Measurements from ENCODE around the gene AACS.
"Not testable (repeated sequence)": the region's sequence is repeated elsewhere in the genome, so short reads cannot be mapped to it uniquely, and the experiment has no call there.

AACS gene

DNA sequence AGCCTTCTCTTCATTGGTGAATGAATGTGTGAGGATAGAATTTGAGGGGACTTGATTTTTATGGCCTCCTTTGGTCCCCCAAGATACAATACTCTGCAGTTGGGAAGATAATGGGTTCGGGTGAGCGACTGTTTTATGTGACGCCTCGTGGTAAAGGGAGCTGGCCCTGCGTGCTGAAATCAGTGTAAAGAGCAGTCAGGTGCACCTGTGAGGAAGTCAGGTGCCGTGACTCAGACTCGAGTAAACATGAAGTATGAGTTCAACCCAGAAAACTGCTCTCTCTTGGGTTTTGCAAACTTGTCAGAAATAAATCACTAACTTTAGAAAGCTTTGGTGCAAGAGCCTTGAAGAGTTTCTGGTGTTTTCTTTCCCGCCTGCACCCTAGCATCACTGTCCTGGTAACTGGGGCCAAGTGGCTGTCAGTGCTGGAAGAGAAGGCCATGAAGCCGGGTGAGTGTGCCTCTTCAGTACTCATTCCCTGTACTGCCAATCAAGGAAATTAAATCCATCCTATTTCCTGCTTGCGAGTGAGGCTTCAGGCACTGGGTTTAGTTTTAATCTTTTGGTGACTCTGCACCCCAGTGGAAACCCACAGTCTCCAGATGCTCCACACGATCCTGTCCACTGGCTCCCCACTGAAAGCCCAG lies 59.2 kb downstream of the AACS start:
- no peak for DNase-seq (ENCODE audit: low read depth in 2 of 2)

DNA sequence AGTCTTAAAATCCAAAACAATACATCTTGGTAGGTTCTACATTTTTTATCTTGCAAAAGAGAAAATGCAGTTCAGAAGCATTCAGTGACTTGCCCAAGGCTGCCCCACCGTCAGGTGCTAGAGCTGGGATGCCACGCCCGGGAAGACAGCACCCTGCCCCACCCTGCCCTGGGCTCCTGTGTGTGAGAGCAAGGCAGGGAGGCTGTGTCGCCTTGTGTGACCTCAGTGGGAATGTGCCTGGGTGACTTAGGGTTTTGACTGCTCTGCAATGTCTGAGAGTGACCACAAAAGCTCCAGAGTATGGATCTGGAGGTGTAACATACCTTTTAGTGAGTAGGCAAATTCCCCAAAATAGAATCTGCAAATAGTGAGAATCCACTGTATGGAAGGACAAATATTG lies 60.0 kb downstream of the AACS start:
- no peak for DNase-seq (ENCODE audit: low read depth in 2 of 2)

DNA sequence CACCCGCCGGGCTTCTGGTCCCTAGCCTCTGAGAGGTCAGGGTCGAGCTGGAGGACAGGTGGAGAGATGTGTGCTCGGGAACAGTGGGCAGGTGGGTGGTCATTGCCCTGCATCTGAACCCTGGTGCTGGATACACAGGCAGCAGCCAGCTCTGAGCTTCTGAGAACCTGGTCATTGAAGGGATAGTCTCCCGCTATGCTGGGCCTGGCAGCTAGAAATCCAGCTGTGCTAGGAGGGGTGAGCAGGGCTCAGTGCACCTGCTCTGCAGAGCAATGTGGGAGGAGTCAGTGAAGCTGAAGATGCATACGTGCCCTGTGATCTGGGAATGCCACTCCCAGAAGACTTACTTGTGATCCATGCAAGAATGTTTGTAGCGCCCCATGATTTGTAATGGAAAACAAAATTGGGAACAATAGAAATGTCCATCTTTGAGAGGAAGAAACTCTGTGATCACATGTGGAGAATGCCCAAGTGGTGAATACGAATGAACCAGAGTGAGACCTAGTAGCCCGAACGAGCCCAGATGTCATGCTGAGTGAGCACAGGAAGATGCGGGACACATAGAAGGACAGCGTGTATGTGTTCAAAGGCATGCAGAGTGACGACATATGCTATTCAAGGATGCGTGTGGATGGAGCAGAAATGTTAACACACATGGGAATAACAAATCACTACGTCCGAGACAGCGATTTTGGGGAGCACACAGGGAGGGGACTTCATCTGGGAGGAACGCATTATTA lies 63.4 kb downstream of the AACS start:
- no peak for DNase-seq (ENCODE audit: low read depth in 2 of 2)

- DNase-seq (ENCODE audit: low read depth in 2 of 2): no peak
Observed at GRCh38 chr12:125129179-125129571, 63.9 kb downstream of the AACS start.

DNA sequence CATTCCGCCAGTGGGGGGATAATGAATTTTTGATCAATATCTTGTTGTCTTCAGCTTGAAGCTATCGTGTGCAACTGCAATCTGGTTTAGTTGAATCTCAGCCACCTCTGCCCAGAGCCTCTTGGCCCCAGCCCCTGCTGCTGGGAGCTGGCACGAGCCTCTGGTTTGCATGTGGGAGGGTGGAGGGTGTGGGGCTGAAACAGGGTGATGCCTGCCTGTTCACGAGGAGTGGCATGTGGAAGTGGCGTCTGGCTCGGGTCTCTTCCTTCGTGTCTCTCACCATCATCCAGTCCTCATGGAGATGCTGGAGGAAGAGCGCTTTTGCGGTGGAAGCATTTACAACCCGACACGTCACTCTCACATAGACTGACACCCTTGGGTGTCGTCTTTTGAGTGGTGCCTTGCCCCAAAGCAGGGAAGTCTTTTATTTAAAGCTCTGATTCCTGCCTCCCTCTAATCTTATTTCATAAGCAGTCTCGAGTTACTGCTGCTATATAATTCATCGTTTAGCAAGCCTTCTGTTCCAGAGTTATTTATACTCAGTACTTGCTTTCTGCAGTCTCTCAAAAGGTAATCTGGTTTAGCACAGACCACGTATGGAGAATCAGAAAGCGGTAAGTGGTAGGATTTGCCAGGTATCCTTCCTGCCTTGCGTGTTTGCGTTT lies 64.5 kb downstream of the AACS start:
- no peak for DNase-seq (ENCODE audit: low read depth in 2 of 2)

DNA sequence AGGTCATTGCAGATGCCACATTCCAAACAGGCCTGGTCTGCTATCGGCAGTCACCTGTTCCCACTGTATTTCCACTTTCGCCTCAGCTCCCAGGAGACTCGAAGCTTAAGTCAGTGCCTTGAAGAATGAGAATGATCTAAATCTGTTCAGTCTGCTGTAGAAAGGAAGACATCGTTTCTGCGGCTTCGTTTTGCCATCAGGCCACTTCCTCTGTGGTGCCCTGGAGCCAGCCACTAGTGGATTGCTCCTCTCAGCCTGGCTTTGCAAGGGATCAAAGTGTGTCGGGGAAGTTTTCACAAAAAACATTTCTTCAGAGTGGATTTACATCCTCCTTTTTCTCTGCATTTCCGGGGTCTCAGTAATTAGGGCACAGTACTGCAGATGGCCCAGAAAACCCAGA lies 66.7 kb downstream of the AACS start:
- DNase-seq (ENCODE audit: low read depth in 2 of 2): no peak

DNA sequence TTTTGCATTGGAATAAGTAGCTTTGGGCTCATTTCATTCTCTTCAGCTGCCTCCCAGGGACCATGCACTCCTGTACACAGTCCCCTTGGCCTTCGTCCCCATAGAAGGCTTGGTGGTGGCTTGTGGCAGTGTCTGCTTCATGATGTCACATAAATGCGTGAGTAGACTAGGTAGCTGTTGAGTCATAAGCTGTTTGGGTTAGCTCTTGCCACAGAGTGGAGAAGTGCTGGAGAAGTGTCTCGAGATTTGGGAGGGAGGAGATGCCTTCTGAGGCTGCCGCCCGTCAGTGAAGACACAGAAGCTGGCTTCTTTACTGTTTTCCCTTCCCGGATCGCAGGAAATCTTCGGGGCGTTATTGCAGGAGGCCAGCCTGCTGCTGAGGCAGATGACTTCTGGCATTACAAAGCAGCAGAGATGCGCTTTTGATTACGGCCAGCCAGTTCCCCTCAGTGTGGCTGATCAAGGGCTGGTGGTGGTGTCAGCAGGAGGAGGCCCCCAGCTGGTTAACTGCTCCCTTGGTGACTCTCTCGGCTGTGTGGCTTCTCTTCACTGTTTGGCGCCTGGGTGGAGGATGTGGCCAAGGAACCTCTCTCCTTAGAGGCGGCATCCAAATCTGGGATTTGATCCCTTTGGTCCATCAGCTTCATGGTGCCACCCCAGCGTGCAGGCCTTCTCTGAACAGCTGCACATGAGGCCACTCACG lies 67.6 kb downstream of the AACS start:
- no peak for DNase-seq (ENCODE audit: low read depth in 2 of 2)

- DNase-seq (ENCODE audit: low read depth in 2 of 2): no peak
Observed at GRCh38 chr12:125133616-125134015, 68.4 kb downstream of the AACS start.

GRCh38 chr12:125134576-125134975 lies 69.3 kb downstream of the AACS start:
- DNase-seq (ENCODE audit: low read depth in 2 of 2): no peak

DNA sequence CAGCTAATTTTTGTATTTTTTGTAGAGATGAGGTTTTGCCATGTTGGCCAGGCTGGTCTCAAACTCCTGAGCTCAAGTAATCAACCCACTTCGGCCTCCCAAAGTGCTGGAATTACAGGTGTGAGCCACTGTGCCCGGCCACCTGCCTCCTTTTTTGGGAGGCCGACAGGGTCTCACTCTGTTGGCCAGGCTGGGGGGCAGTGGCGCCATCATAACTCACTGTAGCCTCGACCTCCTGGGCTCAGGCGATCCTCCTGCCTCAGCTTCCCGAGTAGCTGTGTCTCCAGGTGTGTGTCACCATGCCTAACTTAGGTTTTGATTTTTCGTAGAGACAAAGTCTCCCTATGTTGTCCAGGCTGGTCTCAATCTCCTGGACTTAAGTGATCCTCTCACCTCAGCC lies 70.7 kb downstream of the AACS start:
- no peak for DNase-seq (ENCODE audit: low read depth in 2 of 2)

DNA sequence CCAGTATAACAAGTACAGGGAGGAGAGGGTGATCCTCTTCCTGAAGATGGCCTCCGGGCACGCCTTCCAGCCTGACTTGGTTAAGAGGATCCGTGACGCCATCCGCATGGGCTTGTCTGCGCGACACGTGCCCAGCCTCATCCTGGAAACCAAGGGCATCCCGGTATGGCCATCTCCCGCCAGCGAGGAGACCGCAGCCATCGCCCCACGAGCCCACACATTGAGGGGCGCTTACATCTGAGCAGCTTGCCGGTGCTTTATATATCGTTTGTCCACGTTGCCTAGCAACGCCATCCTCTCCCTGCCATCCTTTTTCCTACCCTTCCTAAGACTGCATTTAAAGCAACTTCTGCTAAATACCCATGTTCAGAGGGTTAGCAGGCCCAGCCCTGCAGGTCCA lies 71.5 kb downstream of the AACS start:
- no peak for DNase-seq (ENCODE audit: low read depth in 2 of 2)

GRCh38 chr12:125137766-125138344 lies 72.6 kb downstream of the AACS start:
- DNase-seq (ENCODE audit: low read depth in 2 of 2): no peak

- DNase-seq (ENCODE audit: low read depth in 2 of 2): no peak
Observed at GRCh38 chr12:125140279-125141209, 75.3 kb downstream of the AACS start.

- not testable (repeated sequence) for DNase-seq (ENCODE audit: low read depth in 2 of 2)
Observed at GRCh38 chr12:125141210-125141573, 76.0 kb downstream of the AACS start.

DNA sequence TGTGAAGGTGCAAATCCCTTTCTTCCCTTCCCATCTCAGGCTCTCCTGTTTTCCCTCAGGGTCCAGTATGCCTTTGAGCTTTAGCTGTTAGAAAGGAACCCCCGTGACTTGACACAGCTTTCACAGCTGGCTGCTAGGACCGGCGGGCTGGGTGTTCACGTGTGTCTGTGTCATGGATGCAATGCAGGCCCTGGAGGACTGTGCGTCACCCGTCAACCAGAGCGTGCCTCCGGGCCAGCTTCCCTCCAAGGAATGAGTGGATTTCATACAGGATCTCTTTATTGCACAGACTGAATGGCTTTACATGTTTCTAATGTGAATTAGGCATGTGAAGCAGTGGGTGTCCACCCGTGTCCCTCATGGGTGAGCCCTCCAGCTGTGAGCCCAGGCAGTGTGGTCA lies 77.4 kb downstream of the AACS start:
- no peak for DNase-seq (ENCODE audit: low read depth in 2 of 2)

GRCh38 chr12:125143491-125143890 lies 78.3 kb downstream of the AACS start:
- no peak for DNase-seq (ENCODE audit: low read depth in 2 of 2)

DNA sequence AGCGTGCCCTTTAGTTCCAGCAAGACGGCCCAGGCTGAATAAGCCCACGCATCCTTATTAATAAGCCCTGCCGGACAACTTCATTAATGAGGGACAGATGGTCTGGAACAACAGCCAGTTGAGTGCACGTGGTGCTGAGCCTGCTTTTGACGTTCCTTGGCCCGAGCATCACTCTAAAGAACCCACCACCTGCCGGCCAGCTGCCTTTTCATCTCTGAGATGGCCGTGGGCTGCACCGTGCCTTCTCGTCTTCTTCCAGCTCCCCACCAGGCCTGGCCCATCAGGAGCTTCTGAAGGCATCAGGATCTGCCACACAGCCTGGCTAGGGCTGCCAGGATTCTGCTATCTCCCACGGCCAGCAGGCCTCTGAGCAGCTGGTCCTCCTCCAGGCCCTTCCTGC lies 80.0 kb downstream of the AACS start:
- no peak for DNase-seq (ENCODE audit: low read depth in 2 of 2)

- DNase-seq (ENCODE audit: low read depth in 2 of 2): no peak
Observed at GRCh38 chr12:125148316-125148715, 83.1 kb downstream of the AACS start.

DNA sequence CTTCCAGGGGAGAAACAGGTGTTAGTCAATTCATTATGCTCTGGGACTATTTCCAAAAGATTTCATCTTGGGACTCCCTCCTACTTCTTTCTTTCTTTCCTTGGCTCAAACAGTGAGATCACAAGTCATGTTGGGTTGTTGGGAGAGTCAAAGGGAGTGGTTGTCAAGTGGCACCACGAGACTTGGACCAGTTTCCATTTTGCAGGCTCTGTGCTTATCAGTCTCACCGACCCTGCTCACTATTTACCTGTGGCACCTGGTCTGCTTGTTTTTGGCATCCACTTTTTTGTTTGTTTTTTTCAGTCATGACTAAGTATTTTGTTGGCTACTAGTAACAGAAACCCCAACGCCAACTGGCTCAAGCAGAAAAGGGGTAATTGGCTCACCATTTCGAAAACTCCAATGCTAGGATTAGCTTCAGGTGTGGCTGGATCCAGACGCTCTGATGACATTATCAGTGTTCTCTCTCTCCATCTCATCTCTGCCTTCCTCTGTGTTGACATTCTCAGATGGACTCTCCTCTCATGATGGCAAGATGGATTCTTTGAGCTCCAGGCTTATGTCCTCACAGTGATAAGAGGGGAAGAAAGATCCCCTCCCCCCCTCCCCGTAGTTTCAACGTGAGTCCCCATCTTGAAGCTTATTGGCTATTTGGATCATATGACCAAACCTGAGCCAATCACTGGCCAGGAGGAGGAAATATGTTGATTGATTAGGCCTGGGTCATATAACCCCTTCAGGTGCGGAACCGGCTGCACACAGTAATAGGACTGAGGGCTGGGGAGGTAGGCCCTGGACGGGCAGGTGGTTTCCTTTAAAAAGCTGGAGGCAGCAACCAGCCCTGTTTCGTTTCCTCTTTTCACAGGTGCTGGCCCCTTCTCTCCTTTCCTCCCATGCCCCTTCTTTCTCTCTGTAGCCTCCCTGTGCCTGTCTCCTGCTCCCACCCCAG lies 84.2 kb downstream of the AACS start:
- no peak for DNase-seq (ENCODE audit: low read depth in 2 of 2)

GRCh38 chr12:125151284-125151683 lies 86.0 kb downstream of the AACS start:
- no peak for DNase-seq (ENCODE audit: low read depth in 2 of 2)
